Erythroblast (primary cell): ENCODE data around the gene ATXN2.
"Not testable (repeated sequence)": the region's sequence is repeated elsewhere in the genome, so short reads cannot be mapped to it uniquely, and the experiment has no call there.

Source experiments
- GATA1 ChIP-seq: IDR thresholded peaks from 2 replicates; pipeline ENCODE4 v1.6.1; 2011; ENCODE audit warnings: low read depth, mild to moderate bottlenecking, control low read depth, low read length, moderate library complexity
- POLR2A ChIP-seq: IDR thresholded peaks from 2 replicates; pipeline ENCODE4 v1.6.1; 2011; ENCODE audit warnings: mild to moderate bottlenecking, low read length

DNA sequence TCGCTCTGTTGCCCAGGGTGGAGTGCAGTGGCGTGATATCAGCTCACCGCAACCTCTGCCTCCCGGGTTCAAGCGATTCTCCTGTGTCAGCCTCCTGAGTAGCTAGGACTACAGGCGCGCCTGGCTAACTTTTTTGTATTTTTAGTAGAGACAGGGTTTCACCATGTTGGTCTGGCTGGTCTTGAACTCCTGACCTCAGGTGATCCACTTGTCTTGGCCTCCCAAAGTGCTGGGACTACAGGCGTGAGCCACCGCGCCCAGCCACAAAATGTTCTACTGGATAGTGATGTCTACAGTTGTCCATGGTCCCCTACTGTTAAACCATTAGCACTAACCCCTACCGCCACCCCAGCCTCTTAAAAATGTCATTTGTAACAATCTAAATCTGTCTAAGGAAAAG lies 139.0 kb downstream of the ATXN2 start:
- TF ChIP-seq POLR2A, GATA1: not testable (repeated sequence)
